A549 (cell line): ENCODE results near the gene MRTO4.

ENCODE experiments used
- POLR2A ChIP-seq: IDR thresholded peaks from 2 replicates; pipeline ENCODE4 v1.6.1; 2012; ENCODE audit warnings: mild to moderate bottlenecking, low read length
- ZNF302 ChIP-seq: fragments of 250-450 bp; sonication (Bioruptor Pico); IDR thresholded peaks from 2 replicates; pipeline ENCODE4 v1.9.0; 2021; ENCODE audit warnings: inconsistent platforms, mild to moderate bottlenecking, moderate library complexity

GRCh38 chr1:19255288-19255687, 3.7 kb downstream of the MRTO4 start:
- TF ChIP-seq POLR2A, result no peak
- TF ChIP-seq ZNF302 (CRISPR knock-in tag), result no peak
